Testis (tissue), 2 donors: ENCODE data around the gene TTC7B.
A peak's percentile ranks its signal among the peaks of the same experiment; 100 is the strongest.

Experiments used
- POLR2A ChIP-seq: fragments of 450-650 bp; IDR thresholded peaks from one replicate; pipeline ENCODE4 v1.6.1; 2017; ENCODE audit warnings: antibody characterized with exemption, mild to moderate bottlenecking, moderate library complexity
- TF ChIP-seq, protein P1 (sequence below), 3 experiments: fragments of 450-650 bp in 2 of 3; fragments of 200-600 bp in 1 of 3; sonication (generic) in 1 of 3; IDR thresholded peaks; one replicate each; pipeline ENCODE4 v1.5.1; 2016 to 2019; ENCODE audit warnings: antibody characterized with exemption in 3 of 3, mild to moderate bottlenecking in 2 of 3, moderate library complexity in 1 of 3

DNA sequence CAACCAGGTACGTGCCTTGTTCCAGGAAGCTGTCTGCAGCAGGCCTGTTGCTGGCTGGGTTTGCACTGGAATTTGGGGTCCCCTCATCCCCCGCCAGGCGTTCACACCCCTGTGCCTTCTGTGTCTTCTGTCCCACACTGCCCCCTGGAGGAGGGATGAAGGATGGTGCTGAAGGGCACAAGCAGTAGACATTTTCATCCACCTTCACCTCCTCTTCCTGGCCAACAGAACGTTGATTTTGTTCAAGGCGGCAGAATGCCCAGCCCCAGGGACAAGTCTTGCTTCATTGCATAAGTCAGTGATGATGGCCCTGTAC is 297.3 kb downstream of the TTC7B start:
- TF ChIP-seq POLR2A: no peak
- TF ChIP-seq, protein P1, sequence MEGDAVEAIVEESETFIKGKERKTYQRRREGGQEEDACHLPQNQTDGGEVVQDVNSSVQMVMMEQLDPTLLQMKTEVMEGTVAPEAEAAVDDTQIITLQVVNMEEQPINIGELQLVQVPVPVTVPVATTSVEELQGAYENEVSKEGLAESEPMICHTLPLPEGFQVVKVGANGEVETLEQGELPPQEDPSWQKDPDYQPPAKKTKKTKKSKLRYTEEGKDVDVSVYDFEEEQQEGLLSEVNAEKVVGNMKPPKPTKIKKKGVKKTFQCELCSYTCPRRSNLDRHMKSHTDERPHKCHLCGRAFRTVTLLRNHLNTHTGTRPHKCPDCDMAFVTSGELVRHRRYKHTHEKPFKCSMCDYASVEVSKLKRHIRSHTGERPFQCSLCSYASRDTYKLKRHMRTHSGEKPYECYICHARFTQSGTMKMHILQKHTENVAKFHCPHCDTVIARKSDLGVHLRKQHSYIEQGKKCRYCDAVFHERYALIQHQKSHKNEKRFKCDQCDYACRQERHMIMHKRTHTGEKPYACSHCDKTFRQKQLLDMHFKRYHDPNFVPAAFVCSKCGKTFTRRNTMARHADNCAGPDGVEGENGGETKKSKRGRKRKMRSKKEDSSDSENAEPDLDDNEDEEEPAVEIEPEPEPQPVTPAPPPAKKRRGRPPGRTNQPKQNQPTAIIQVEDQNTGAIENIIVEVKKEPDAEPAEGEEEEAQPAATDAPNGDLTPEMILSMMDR (IDR thresholded peaks at IDR 0.05): peak; percentile 42 to 60 (median 50)
